GM19397 (cell line): Measurements from ENCODE around the gene ADAMTS14.
"Not testable (repeated sequence)": the region's sequence is repeated elsewhere in the genome, so short reads cannot be mapped to it uniquely, and the experiment has no call there.

ENCODE experiments used
- ATAC-seq: cut with Tn5 transposase; IDR thresholded peaks from one replicate; pipeline ENCODE4 v1.9.1; 2021; ENCODE audit warnings: mild to moderate bottlenecking, moderate library complexity; ENCODE audit not compliant: unreplicated experiment

ADAMTS14 gene

GRCh38 chr10:70657041-70657440 lies 15.3 kb upstream of the ADAMTS14 start:
- ATAC-seq = no peak

GRCh38 chr10:70658582-70659136 lies 13.6 kb upstream of the ADAMTS14 start:
- no peak for ATAC-seq

- no peak for ATAC-seq
Measured at GRCh38 chr10:70659306-70659705, 13.0 kb upstream of the ADAMTS14 start.

DNA sequence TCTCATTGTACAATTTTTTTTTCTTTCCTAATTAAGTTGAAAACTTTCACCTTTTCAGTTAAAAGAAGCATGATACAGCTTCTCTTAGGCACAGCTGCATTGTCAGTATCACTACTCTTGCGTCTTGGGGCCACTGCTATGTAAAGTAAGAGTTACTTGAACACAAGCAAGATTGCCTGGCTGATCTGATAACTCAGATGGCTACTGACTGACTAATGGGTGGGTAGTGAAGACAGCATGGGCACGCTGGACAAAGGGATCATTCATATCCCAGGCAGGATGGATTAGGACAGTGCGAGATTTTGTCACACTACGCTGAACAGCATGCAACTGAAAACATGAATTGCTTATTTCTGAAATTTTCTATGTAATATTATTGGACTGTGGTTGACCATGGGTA lies 11.6 kb upstream of the ADAMTS14 start:
- ATAC-seq = no peak

GRCh38 chr10:70661623-70662361 lies 10.5 kb upstream of the ADAMTS14 start:
- ATAC-seq = no peak

DNA sequence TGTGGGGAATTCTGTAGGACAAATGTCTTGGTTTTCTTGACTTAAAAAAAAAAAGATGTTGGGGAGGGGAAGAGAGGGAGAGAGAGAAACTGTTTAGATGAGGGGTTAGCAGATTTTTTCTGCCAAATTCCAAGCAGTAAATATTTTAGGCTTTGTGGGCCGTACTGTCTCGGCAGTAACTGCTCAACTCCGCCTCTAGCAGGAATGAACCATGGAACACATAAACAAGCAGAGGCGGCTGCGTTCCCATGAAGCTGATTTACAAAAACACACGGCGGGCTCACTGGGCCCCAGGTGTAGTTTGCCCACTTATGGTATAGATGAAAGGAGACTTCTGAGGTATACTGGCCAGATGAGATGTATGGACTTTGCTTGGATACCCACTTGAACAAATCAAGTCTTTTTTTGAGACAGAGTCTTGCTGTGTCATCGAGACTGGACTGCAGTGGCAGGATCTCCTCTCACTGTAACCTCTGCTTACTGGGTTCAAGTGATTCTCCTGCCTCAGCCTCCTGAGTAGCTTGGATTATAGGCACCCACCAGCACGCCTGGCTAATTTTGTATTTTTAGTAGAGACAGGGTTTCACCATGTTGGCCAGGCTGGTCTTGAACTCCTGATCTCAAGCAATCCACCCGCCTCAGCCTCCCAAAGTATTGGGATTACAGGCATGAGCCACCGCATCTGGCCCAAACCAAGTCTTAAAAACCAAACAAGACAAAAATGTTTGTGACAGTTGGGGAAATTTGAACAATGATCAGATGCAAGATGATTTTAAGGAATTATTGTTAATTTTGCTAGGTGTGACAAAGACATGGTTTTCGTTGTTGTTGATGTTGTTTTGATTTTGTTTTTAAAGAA lies 9.7 kb upstream of the ADAMTS14 start:
- no peak for ATAC-seq

DNA sequence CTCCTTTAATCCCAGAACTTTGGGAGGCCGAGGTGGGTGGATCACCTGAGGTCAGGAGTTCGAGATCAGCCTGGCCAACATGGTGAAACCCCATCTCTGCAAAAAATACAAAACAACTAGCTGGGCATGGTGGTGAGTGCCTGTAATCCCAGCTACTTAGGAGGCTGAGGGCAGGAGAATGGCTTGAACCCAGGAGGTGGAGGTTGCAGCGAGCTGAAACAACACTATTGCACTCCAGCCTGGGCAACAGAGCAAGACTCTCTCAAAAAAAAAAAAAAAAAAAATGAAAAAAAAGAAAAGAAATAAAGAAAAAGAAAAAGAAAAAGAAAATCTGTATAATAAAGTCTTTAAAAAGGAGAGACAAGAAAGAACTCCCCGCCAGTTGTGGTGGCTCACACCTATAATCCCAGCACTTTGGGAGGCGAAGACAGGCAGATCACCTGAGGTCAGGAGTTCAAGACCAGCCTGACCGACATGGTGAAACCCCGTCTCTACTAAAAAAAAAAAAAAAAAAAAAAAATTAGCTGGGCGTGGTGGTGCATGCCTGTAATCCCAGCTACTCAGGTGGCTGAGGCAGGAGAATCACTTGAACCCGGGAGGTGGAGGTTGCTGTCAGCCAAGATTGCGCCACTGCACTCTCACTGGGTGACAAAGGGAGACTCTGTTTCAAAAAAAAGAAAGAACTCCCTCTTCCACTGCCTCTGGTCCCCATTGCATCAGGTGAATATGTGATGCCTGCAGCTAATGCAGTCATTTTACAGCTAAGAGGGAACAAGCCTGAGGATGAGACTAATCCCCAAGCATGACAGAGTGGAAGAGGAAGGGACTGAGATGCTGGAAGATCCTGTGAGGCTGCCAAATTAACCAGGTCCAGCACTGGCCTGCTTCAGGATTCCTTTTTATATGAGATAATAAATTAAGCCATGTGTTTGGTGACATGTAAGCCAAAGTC lies 8.6 kb upstream of the ADAMTS14 start:
- ATAC-seq = not testable (repeated sequence)

DNA sequence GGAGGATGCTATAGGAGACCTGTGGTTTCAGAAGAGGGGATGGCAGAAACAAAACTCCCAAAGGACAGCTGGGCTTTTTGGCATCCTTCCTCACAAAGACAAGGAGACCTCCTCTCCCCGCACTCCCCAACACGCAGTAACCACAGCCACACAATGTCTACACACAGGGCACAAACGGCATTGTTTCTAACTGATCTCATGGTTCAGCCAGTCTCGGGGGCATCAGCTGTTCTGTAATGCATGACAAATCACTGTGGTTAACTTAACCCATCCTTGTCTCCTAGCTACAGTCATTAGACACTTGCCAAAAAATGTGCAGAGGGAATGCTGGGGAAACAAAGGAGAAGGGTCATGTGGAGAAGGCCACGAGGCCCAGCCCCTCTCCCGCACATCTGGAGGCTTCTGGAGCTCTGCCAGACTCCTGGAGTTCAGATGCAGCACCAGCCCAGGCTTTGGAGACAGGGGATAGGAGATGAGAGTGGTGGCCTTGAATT lies 7.6 kb upstream of the ADAMTS14 start:
- no peak for ATAC-seq

DNA sequence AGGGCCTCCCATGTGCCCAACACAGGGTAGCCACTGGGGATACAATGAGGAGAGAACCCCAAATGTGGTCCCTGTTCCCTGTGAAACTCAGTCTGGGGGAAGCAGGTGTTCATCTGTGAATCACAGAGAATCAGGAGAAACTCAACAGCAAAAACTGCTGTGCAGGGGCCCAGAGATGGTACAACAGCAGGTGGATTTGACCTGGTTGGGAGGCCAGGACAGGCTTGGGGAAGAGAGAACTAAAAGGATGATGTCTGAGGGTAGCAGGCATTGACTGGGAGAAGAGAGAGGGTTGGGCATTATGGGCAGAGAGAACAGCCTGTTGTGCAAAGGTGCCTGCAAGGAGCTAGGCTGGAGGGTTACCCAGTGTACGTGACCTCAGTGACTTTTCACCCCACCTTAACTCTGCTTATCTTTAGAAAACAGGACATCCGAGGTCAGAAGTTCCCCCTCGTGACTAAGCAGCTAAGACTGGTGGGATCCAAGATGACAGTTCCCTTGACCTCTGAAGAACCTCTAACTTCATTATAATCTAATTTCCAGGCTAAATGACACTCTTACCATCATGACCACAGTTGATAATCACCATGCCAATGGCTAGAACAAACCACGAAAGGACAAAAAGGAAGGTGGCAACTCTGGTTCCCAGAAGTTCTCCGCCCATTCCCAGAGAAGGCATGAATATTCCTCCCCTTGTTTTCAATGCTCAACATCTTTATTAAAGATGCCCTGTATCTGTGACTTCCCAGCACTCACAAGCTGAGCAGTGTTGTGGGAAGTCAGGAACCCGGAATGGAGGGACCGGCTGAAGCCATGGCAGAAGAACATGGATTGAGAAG lies 5.1 kb upstream of the ADAMTS14 start:
- no peak for ATAC-seq

DNA sequence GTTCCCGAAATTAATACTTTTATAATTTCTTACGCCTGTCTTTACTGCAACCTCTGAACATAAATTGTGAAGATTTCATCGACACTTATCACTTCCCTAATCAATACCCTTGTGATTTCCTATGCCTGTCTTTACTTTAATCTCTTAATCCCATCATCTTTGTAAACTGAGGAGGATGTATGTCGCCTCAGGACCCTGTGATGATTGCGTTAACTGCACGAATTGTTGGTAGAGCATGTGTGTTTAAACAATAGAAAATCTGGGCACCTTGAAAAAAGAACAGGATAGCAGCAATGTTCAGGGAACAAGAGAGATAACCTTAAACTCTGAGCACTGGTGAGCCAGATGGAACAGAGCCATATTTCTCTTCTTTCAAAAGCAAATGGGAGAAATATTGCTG lies 4.5 kb upstream of the ADAMTS14 start:
- ATAC-seq = not testable (repeated sequence)

- ATAC-seq = no peak
Measured at GRCh38 chr10:70668454-70668970, 3.8 kb upstream of the ADAMTS14 start.

DNA sequence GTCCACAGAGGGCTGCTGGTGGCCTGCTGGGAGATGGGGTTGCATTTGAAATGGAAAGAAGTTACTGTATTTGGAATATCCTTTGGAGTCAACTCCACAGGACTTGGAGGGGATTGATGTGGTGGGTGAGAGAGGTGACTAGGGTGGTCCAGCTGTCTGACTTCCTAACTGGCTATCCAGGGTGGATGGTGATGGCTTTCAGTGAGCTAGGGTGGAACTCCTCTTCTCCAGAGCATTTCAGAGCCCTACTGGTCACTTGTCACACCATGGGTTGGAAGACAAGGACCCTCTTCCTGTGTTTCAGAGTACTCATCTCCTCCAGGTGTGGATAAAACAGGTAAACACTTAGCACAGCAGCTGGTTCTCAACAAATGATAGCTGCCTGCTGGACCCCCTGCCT lies 3.3 kb upstream of the ADAMTS14 start:
- ATAC-seq = no peak

- no peak for ATAC-seq
Measured at GRCh38 chr10:70669732-70670317, 2.5 kb upstream of the ADAMTS14 start.

- no peak for ATAC-seq
Measured at GRCh38 chr10:70671619-70672164, 614 bp upstream of the ADAMTS14 start.

DNA sequence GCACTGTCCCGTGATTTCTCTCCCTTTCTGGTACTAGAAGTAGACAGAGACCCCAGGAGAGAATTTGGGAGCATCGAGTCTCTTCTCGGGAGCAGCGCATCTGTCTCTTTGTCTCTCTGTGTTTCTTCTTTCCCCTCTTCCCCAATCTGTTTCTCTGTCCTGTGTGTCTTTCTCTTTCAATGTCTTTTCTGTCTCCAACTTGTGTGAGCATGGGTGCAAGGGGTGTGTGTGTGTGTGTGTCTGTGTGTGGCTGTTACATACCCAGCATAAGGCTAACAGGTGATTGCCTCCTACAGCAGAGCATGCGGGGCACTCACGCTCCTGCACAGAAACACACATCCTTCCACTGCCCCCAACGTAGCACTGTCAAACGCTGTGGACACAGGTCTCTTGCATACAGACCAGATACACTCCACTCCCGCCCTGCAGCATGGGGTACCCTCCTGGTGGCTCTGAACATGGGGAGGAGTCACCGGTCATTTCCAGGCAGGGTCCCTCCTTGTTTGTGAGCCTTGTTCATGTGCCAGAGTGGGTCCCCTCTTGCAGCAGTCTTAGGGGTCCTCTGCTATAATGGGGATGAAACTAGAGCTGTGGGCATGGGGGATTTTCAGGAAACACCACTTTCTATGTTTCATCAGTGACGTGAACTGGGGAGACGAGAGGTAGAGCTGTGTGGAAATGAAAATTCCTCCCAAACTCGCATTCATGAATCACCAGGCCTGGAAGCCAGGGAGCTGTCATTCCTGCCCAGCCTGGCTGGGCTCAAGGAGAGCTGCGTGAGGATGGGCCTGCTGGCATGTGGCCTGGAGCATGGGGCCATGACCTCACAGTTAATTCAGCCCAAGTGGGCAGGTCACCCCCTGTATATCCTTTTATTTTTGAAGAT lies 980 bp downstream of the ADAMTS14 start:
- no peak for ATAC-seq

GRCh38 chr10:70673929-70674559 lies 1.7 kb downstream of the ADAMTS14 start:
- no peak for ATAC-seq
